ENCODE results near the gene CNN2. TPM values are rescaled to one million over a fixed set of nuclear protein-coding genes. Genes with fewer than 3 reads are reported as not detected.

The CNN2 gene
- total and polyA plus RNA-seq, 2 of the 13 experiments (the other 11 are each of a cell fraction or from before 2014, with no cell fraction given), result 63.6 to 70.0 TPM

GRCh38 chr19:991174-991931 is 35.1 kb upstream of the CNN2 start:
- POLR2A ChIA-PET, result interaction anchor here (0.6 kb wide), 2 partner anchors 278 to 284 kb away, joined by 3 read pairs; partner anchors contain the start of genes CIRBP and FAM174C
- Histone ChIP-seq H3K4me3 (replicated peaks in 1 of 3; ENCODE audit: insufficient read depth in 1 of 3, low read depth in 2 of 3, low read length in 3 of 3) (no peak overlapping the region), H2AFZ (ENCODE audit: low read length) (no peak overlapping the region), H3K4me2 (ENCODE audit: low read depth, low read length) (no peak overlapping the region), H3K27ac (ENCODE audit: extremely low read length, insufficient read depth, low read length) (no peak overlapping the region), H4K20me1 (ENCODE audit: insufficient read depth, low read length) (peaks cover 6% of the 10 kb centered on the region; the same call in 1 of the 2 replicates), H3K9ac (ENCODE audit: insufficient read depth, low read depth, low read length) (no peak overlapping the region), H3K9me3 (ENCODE audit: low read length) (no peaks in the 10 kb centered on the region), H3K36me3 (replicated peaks in 1 of 2; ENCODE audit: control insufficient read depth in 1 of 2, insufficient read depth in 2 of 2, low read length in 2 of 2) (peaks cover 20 to 36% of the 10 kb centered on the region in 2 experiments), H3K4me1 (ENCODE audit: insufficient read depth, low read length) (peaks cover 32% of the 10 kb centered on the region), H3K79me2 (ENCODE audit: insufficient read depth, low read length) (no peaks in the 10 kb centered on the region), H3K27me3 (ENCODE audit: control insufficient read depth in 1 of 2, insufficient read depth in 2 of 2, low read length in 2 of 2) (no peaks in the 10 kb centered on the region)
- WGBS (ENCODE audit: low lambda C conversion rate), result 81% methylated on average over 6 of the region's 47 CpGs
- in situ Hi-C loops (cut with HindIII; ENCODE audit: extremely low pct_ligation_motif_present, low pct_unique_long_range_greater_than_20kb) (no loop called here), intact Hi-C loops (cut with micrococcal nuclease; ENCODE audit: unreplicated experiment) (loop anchor here (10.0 kb wide), 1 partner anchor 207 kb away; no protein-coding TSS in a partner anchor)
- CTCF ChIA-PET (ENCODE audit: low intra/inter-chr PET ratio, low total read pairs), result no interaction called here
- FAIRE-seq, result no peak
- BruUV-seq (replicated peaks), result no TSS peak
- DNase-seq (ENCODE audit: low spot score), result no peak
- no peak; the same call in 2 of the 3 replicates for ATAC-seq
- TF ChIP-seq ZBTB7A (CRISPR knock-in tag; IDR thresholded peaks at IDR 0.05), result no peak
- no peak for TF ChIP-seq ONECUT2 (CRISPR knock-in tag; IDR thresholded peaks at IDR 0.05)
- no peak for TF ChIP-seq GATA4 (IDR thresholded peaks at IDR 0.05; ENCODE audit: borderline replicate concordance, low read depth)
- TF ChIP-seq, protein P1, sequence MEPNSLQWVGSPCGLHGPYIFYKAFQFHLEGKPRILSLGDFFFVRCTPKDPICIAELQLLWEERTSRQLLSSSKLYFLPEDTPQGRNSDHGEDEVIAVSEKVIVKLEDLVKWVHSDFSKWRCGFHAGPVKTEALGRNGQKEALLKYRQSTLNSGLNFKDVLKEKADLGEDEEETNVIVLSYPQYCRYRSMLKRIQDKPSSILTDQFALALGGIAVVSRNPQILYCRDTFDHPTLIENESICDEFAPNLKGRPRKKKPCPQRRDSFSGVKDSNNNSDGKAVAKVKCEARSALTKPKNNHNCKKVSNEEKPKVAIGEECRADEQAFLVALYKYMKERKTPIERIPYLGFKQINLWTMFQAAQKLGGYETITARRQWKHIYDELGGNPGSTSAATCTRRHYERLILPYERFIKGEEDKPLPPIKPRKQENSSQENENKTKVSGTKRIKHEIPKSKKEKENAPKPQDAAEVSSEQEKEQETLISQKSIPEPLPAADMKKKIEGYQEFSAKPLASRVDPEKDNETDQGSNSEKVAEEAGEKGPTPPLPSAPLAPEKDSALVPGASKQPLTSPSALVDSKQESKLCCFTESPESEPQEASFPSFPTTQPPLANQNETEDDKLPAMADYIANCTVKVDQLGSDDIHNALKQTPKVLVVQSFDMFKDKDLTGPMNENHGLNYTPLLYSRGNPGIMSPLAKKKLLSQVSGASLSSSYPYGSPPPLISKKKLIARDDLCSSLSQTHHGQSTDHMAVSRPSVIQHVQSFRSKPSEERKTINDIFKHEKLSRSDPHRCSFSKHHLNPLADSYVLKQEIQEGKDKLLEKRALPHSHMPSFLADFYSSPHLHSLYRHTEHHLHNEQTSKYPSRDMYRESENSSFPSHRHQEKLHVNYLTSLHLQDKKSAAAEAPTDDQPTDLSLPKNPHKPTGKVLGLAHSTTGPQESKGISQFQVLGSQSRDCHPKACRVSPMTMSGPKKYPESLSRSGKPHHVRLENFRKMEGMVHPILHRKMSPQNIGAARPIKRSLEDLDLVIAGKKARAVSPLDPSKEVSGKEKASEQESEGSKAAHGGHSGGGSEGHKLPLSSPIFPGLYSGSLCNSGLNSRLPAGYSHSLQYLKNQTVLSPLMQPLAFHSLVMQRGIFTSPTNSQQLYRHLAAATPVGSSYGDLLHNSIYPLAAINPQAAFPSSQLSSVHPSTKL (CRISPR knock-in tag; IDR thresholded peaks at IDR 0.05), result no peak
- no peak for TF ChIP-seq CBX2 (IDR thresholded peaks at IDR 0.05; ENCODE audit: low read depth, low read length)
- no peak for TF ChIP-seq CBX2 (CRISPR knock-in tag; IDR thresholded peaks at IDR 0.05; ENCODE audit: low read depth)
- TF ChIP-seq, protein P2, sequence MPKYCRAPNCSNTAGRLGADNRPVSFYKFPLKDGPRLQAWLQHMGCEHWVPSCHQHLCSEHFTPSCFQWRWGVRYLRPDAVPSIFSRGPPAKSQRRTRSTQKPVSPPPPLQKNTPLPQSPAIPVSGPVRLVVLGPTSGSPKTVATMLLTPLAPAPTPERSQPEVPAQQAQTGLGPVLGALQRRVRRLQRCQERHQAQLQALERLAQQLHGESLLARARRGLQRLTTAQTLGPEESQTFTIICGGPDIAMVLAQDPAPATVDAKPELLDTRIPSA (CRISPR knock-in tag; IDR thresholded peaks at IDR 0.05; ENCODE audit: borderline replicate concordance), result no peak
- TF ChIP-seq TSC22D2 (CRISPR knock-in tag; IDR thresholded peaks at IDR 0.05; ENCODE audit: borderline replicate concordance), result no peak
- no peak for TF ChIP-seq TOE1 (CRISPR knock-in tag; IDR thresholded peaks at IDR 0.05)
- no peak for TF ChIP-seq ZBTB49 (CRISPR knock-in tag; IDR thresholded peaks at IDR 0.05; ENCODE audit: borderline replicate concordance)
- TF ChIP-seq ZNF660 (CRISPR knock-in tag; IDR thresholded peaks at IDR 0.05; ENCODE audit: borderline replicate concordance, low read depth), result no peak
- no peak for TF ChIP-seq ZNF18 (CRISPR knock-in tag; IDR thresholded peaks at IDR 0.05; ENCODE audit: insufficient replicate concordance)
- no peak for TF ChIP-seq ZNF704 (CRISPR knock-in tag; IDR thresholded peaks at IDR 0.05; ENCODE audit: borderline replicate concordance)

All from HepG2 (cell line).